Measurements from ENCODE around the gene RGN.
"Not testable (repeated sequence)": the region's sequence is repeated elsewhere in the genome, so short reads cannot be mapped to it uniquely, and the experiment has no call there.

The RGN gene

DNA sequence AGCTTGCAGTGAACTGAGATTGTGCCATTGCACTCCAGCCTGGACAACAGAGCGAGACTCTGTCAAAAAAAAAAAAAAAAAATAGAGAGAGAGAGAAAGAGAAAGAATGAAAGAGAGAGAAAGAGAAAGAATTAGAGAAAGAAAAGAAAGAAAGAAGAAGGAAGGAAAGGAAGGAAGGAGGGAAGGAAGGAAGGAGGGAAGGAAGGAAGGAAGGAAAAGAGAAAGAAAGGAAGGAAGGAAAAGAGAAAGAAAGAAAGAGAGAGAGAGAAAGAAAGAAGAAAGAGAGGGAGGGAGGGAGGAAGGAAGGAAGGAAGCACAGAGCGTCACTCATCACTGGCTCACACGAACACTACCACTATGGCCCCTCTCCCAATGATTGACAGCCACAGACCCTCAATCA, 46.2 kb downstream of the RGN start:
- DNase-seq (ENCODE audit: low spot score), result not testable (repeated sequence)

DNA sequence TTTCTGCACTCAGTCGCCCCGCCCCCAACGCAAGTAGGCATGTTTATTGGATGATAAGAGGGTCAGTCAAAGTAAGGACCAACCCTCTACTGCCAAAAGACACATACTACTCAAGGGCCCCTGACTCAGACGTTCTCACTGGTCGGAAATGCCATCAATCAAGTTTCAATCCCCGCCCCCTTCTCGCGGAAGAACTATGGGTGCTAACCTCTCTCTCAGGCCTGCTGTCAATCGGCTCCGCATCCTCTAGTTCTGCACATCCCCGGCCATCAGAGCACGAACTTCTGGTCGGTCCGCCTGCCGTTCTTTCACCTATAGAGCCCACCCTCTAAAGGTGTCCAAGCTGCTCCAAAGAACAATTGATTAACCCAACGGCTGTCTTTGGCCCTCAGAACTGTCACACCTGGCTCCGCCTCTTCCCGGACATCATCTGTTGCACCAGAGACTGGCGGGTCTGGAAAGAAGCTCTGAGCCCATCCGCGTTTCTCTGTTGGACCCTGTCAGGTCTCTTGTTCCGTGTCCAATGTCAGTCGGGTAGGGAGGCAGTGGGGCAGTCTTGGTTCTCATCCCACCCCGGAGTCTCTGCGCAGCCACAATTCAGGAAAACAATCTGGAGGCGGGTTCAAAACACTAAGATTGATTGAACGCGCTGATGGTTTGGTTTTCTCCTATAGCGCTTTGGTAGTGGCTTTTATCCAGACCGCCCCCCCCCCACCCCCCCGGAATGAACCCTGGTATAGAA, 51.1 kb downstream of the RGN start:
- DNase-seq (ENCODE audit: low spot score), result peak; percentile 48

DNA sequence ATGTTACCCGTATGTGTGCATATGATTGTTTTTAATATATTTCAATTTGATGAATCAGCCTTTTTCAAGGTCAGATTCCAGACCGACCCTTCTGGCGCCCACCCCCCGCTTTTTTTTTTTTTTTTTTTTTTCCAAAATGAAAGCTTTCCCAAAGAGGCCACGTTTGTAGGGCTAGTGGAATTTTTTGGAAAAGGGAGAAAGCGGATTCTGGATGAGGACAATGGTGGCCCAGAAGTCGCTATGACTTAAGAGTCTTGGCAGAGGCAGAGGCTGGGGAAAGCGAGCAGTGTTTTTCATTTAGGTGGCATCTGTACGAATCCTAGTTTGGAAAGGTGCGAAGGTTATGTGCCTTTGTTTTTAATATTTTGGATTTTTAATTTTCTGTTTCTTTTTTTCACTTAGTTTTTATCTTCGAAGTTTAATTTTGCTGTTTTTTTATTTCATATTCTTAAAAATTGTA, 51.7 kb downstream of the RGN start:
- no peak for DNase-seq (ENCODE audit: low spot score)

DNA sequence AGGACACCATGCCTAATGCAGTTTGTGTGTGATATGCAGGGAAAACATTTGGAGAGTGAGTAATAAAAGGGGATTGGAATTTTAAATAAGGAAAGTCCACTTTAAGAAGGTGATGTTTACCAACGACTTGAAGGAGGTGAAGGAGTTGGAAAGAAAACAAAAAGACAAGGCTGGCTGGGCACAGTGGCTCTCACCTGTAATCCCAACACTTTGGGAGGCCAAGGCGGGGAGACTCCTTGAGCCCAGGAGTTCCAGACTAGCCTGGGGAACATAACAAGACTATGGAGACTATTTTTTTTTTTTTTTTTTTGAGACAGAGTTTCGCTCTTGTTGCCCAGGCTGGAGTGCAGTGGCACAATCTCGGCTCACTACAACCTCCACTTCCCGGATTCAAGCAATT, 55.2 kb downstream of the RGN start:
- no peak for DNase-seq (ENCODE audit: low spot score)

DNA sequence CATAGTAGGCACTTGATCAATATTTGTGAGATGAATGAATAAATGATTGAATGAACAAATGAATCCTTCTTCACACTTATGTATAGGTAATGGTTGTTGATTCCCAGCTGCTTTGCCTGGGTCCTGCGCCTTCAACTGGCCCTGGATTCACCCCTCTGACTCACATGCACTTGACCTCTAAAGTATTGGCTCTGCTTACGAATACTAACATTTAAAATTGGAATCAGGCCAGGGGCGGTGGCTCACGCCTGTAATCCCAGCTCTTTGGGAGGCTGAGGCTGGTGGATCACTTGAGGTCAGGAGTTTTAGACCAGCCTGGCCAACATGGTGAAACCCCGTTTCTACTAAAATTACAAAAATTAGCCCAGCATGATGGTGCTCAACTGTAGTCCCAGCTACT, 57.4 kb downstream of the RGN start:
- not testable (repeated sequence) for DNase-seq (ENCODE audit: low spot score)

DNA sequence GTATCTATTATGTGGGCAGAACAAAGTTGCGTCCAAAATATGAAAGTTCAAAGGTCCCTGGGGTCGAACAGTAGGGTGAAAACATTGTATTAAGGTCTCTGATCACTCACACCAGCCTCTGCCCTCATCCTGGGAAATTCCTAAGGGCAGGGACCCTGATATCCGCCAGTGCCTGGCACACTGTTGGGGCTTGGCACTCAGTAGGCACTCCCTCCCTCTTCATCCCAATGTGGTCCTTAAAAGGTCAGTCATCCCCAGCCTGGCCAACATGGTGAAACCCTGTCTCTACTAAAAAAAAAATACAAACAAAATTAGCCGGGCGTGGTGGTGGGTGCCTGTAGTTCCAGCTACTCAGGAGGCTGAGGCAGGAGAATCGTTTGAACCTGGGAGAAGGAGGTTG, 59.9 kb downstream of the RGN start:
- DNase-seq (ENCODE audit: low spot score), result no peak
